ENCODE data around the gene ERP44. TPM values are rescaled to one million over a fixed set of nuclear protein-coding genes. Genes with fewer than 3 reads are reported as not detected.

The ERP44 gene
- polyA plus RNA-seq, 1 of the 3 experiments (the other 2 are of a cell fraction) = 10.0 TPM

- Histone ChIP-seq H3K4me3 (ENCODE audit: low read depth in 2 of 2, low read length in 1 of 2) (no peak overlapping the region), H3K9me2 (no peaks in the 10 kb centered on the region), H3K9me3 (no peaks in the 10 kb centered on the region), H3K27me3 (ENCODE audit: insufficient read depth) (no peaks in the 10 kb centered on the region), H3K9ac (no peak overlapping the region), H3K27ac (ENCODE audit: low read depth in 2 of 2, low read length in 1 of 2) (no peak overlapping the region), H3F3A (replicated peaks; ENCODE audit: insufficient read depth) (no peaks in the 10 kb centered on the region), H3K79me2 (ENCODE audit: insufficient read depth) (peaks cover 23% of the 10 kb centered on the region), H2AFZ (ENCODE audit: low read depth) (no peak overlapping the region), H4K20me1 (ENCODE audit: insufficient read depth) (no peaks in the 10 kb centered on the region), H3K4me1 (ENCODE audit: control insufficient read depth in 1 of 2, insufficient read depth in 2 of 2, low read depth in 1 of 2, low read length in 1 of 2) (no peaks in the 10 kb centered on the region), H3K36me3 (replicated peaks in 1 of 2; ENCODE audit: control insufficient read depth in 1 of 2, insufficient read depth in 2 of 2, low read length in 1 of 2) (peaks cover 30 to 35% of the 10 kb centered on the region in 2 experiments), H3K4me2 (no peak overlapping the region)
- DNase-seq = no peak
- POLR2A ChIA-PET = no interaction called here
- CTCF ChIA-PET = interaction anchor here (0.9 kb wide), 1 partner anchor 26 kb away, joined by 3 read pairs; no protein-coding TSS in a partner anchor
- TF ChIP-seq, protein P1, sequence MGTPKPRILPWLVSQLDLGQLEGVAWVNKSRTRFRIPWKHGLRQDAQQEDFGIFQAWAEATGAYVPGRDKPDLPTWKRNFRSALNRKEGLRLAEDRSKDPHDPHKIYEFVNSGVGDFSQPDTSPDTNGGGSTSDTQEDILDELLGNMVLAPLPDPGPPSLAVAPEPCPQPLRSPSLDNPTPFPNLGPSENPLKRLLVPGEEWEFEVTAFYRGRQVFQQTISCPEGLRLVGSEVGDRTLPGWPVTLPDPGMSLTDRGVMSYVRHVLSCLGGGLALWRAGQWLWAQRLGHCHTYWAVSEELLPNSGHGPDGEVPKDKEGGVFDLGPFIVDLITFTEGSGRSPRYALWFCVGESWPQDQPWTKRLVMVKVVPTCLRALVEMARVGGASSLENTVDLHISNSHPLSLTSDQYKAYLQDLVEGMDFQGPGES (IDR thresholded peaks at IDR 0.05; ENCODE audit: low read depth, low read length) = no peak
- TF ChIP-seq RXRA (IDR thresholded peaks at IDR 0.05; ENCODE audit: borderline replicate concordance, low read depth) (no peak), REST (IDR thresholded peaks at IDR 0.05; ENCODE audit: low read depth, low read length) (no peak), CHD2 (IDR thresholded peaks at IDR 0.05; ENCODE audit: low read length, partially characterized antibody) (no peak), MEF2A (IDR thresholded peaks at IDR 0.05; ENCODE audit: borderline replicate concordance, low read depth) (no peak), RAD21 (IDR thresholded peaks at IDR 0.05; ENCODE audit: low read length) (no peak)
These were observed 41.2 kb downstream of the ERP44 start for GRCh38 chr9:100057624-100058023.

DNA sequence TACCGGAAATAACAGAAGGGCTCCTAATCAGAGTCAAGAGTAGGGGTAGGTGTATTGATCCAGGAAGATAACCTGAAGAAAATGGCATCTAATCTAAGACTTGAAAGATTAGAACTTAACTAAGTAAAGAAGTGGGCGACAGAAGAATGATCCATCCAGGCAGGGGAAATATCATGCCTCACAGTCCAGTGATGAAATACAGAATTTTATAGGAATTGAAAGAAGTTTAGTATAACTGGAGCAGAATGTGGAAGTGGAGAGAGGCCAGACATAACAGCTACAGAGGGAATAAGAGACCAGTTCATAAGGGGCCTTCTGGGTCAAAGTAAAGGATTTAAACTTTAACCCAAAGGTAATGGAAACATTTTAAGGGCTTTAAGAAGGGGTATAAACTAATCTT lies 42.2 kb downstream of the ERP44 start:
- DNase-seq = no peak
- H3K36me3 ChIP-seq (replicated peaks in 1 of 2; ENCODE audit: control insufficient read depth in 1 of 2, insufficient read depth in 2 of 2, low read length in 1 of 2) = peaks cover 38 to 44% of the 10 kb centered on the region in 2 experiments
- no peaks in the 10 kb centered on the region for H3K9me2 ChIP-seq
- H3K4me2 ChIP-seq = no peak overlapping the region
- H3K9ac ChIP-seq = no peak overlapping the region
- peaks cover 13% of the 10 kb centered on the region for H3K79me2 ChIP-seq (ENCODE audit: insufficient read depth)
- no peak overlapping the region for H3K27ac ChIP-seq (ENCODE audit: low read depth in 2 of 2, low read length in 1 of 2)
- no peaks in the 10 kb centered on the region for H3K27me3 ChIP-seq (ENCODE audit: insufficient read depth)
- no peaks in the 10 kb centered on the region; a peak in 1 of 4 replicates for H3K4me1 ChIP-seq (ENCODE audit: control insufficient read depth in 1 of 2, insufficient read depth in 2 of 2, low read depth in 1 of 2, low read length in 1 of 2)
- H3K9me3 ChIP-seq = no peaks in the 10 kb centered on the region
- no peaks in the 10 kb centered on the region for H3F3A ChIP-seq (replicated peaks; ENCODE audit: insufficient read depth)
- H3K4me3 ChIP-seq (ENCODE audit: low read depth in 2 of 2, low read length in 1 of 2) = no peak overlapping the region
- WGBS (ENCODE audit: low lambda C conversion rate) = 95% methylated on average over 2 of the region's 2 CpGs
- CTCF ChIA-PET = interaction anchor here (0.9 kb wide), 1 partner anchor 25 kb away, joined by 3 read pairs; no protein-coding TSS in a partner anchor
- no peak overlapping the region for H2AFZ ChIP-seq (ENCODE audit: low read depth)
- POLR2A ChIA-PET = no interaction called here
- H4K20me1 ChIP-seq (ENCODE audit: insufficient read depth) = no peaks in the 10 kb centered on the region
- TF ChIP-seq, protein P2, sequence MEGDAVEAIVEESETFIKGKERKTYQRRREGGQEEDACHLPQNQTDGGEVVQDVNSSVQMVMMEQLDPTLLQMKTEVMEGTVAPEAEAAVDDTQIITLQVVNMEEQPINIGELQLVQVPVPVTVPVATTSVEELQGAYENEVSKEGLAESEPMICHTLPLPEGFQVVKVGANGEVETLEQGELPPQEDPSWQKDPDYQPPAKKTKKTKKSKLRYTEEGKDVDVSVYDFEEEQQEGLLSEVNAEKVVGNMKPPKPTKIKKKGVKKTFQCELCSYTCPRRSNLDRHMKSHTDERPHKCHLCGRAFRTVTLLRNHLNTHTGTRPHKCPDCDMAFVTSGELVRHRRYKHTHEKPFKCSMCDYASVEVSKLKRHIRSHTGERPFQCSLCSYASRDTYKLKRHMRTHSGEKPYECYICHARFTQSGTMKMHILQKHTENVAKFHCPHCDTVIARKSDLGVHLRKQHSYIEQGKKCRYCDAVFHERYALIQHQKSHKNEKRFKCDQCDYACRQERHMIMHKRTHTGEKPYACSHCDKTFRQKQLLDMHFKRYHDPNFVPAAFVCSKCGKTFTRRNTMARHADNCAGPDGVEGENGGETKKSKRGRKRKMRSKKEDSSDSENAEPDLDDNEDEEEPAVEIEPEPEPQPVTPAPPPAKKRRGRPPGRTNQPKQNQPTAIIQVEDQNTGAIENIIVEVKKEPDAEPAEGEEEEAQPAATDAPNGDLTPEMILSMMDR (IDR thresholded peaks at IDR 0.05) = no peak
- TF ChIP-seq MEF2A (IDR thresholded peaks at IDR 0.05; ENCODE audit: borderline replicate concordance, low read depth) = no peak
- TF ChIP-seq TEAD4 (IDR thresholded peaks at IDR 0.05; ENCODE audit: borderline replicate concordance, insufficient read depth) = no peak
- no peak for TF ChIP-seq POLR2AphosphoS5 (IDR thresholded peaks at IDR 0.05; ENCODE audit: low read depth, low read length)
- TF ChIP-seq TAF1 (IDR thresholded peaks at IDR 0.05; ENCODE audit: borderline replicate concordance, low read depth, low read length) = no peak
- TF ChIP-seq PBX3 (IDR thresholded peaks at IDR 0.05) = no peak
- TF ChIP-seq JUND (IDR thresholded peaks at IDR 0.05) = no peak
- TF ChIP-seq EP300 (IDR thresholded peaks at IDR 0.05; ENCODE audit: borderline replicate concordance in 1 of 2, low read depth in 1 of 2, low read length in 1 of 2) = no peak
- TF ChIP-seq EZH2phosphoT487 (IDR thresholded peaks at IDR 0.05; ENCODE audit: borderline replicate concordance, low read depth) = no peak
- no peak for TF ChIP-seq REST (IDR thresholded peaks at IDR 0.05; ENCODE audit: low read depth, low read length)
- no peak for TF ChIP-seq RXRA (IDR thresholded peaks at IDR 0.05; ENCODE audit: borderline replicate concordance, low read depth)

All from SK-N-SH (cell line).